GM12878 (cell line): ENCODE data around the gene TMEM144. TPM values are rescaled to one million over a fixed set of nuclear protein-coding genes. Genes with fewer than 3 reads are reported as not detected.

ENCODE experiments used
- ATAC-seq: fragments of 200-7000 bp; cut with Tn5 transposase; 3 replicates; pipeline ENCODE4 v1.9.1; 2020; ENCODE audit warnings: mild to moderate bottlenecking, moderate library complexity
- BruUV-seq: library from RNA; stranded (reverse); fragments of 400-500 nt; replicated peaks from 2 replicates; lab custom pipeline; 2021; lab: Mats Ljungman, UMichigan
- CTCF ChIA-PET: fragments of 300-600 bp; sonication (Branson Sonifier 250); formaldehyde crosslinking; extraction: SDS; loops from one replicate; lab custom pipeline; 2021; ENCODE audit warnings: inconsistent platforms; lab: Yijun Ruan, JAX
- POLR2A ChIA-PET: fragments of 350-600 bp; formaldehyde crosslinking; extraction: SDS; loops from one replicate; lab custom pipeline; 2021; ENCODE audit warnings: inconsistent platforms; lab: Charles Lee
- RAD21 ChIA-PET: fragments of 300-600 bp; sonication (Branson Sonifier 250); formaldehyde crosslinking; loops from one replicate; lab custom pipeline; 2023; ENCODE audit warnings: antibody characterized with exemption; ENCODE audit not compliant: unreplicated experiment; lab: Charles Lee
- SMC1A ChIA-PET: fragments of 300-600 bp; sonication (Branson Sonifier 250); formaldehyde crosslinking; loops from one replicate; lab custom pipeline; 2023; ENCODE audit not compliant: unreplicated experiment, uncharacterized antibody; lab: Charles Lee
- DNase-seq: peaks from one replicate; pipeline ENCODE4 v3.0.0-alpha.2; 2011; ENCODE audit warnings: low read depth, low spot score
- FAIRE-seq: peaks from 3 replicates; lab custom pipeline; 2011; peaks lifted over from hg19 to GRCh38; lab: Jason Lieb, UNC
- H2AFZ ChIP-seq: 2 replicates; pipeline ENCODE4 v1.6.0; 2011; ENCODE audit warnings: low read depth, low read length, control low read depth; ENCODE audit not compliant: control insufficient read depth
- H3K27ac ChIP-seq: 2 replicates; pipeline ENCODE4 v1.5.1; 2011; ENCODE audit warnings: control low read depth; ENCODE audit not compliant: control insufficient read depth, insufficient read depth
- H3K27me3 ChIP-seq, 2 experiments: replicated peaks in 1 of 2; 2 replicates each; pipeline versions ENCODE4 v1.6.0 to v1.6.1; 2011; ENCODE audit warnings: low read length in 1 of 2; ENCODE audit not compliant: control insufficient read depth in 2 of 2, insufficient read depth in 2 of 2
- H3K36me3 ChIP-seq, 2 experiments: 2 replicates each; pipeline ENCODE4 v1.5.1; 2011; ENCODE audit warnings: low read length in 1 of 2; ENCODE audit not compliant: control insufficient read depth in 2 of 2, insufficient read depth in 2 of 2
- H3K4me1 ChIP-seq: 2 replicates; pipeline ENCODE4 v1.6.1; 2011; ENCODE audit warnings: mild to moderate bottlenecking, low read length, moderate library complexity, mixed read lengths; ENCODE audit not compliant: control insufficient read depth, insufficient read depth
- H3K4me2 ChIP-seq: 2 replicates; pipeline ENCODE4 v1.6.0; 2011; ENCODE audit warnings: control low read depth; ENCODE audit not compliant: control insufficient read depth, insufficient read depth
- H3K4me3 ChIP-seq: fragments of 200-600 bp; sonication (generic); 2 replicates; pipeline ENCODE4 v1.5.1; 2016
- H3K79me2 ChIP-seq: 2 replicates; pipeline ENCODE4 v1.6.0; 2011; ENCODE audit warnings: low read length; ENCODE audit not compliant: control insufficient read depth, insufficient read depth
- H3K9ac ChIP-seq: 2 replicates; pipeline ENCODE4 v1.8.0; 2011; ENCODE audit warnings: low read length, control low read depth, mixed read lengths; ENCODE audit not compliant: control insufficient read depth, insufficient read depth
- H3K9me3 ChIP-seq: replicated peaks from 3 replicates; pipeline ENCODE4 v1.5.1; 2011; ENCODE audit warnings: mild to moderate bottlenecking, low read length; ENCODE audit not compliant: control insufficient read depth, insufficient read depth
- H4K20me1 ChIP-seq: 2 replicates; pipeline ENCODE4 v1.6.0; 2011; ENCODE audit not compliant: control insufficient read depth, insufficient read depth
- BCL11A ChIP-seq: IDR thresholded peaks from 2 replicates; pipeline ENCODE4 v1.6.1; 2011; ENCODE audit warnings: low read depth, low read length
- BRCA1 ChIP-seq: IDR thresholded peaks from 2 replicates; pipeline ENCODE4 v1.6.1; 2011; ENCODE audit warnings: low read depth, low read length, improper control_type of control experiment
- ELK1 ChIP-seq: IDR thresholded peaks from 2 replicates; pipeline ENCODE4 v1.6.1; 2012; ENCODE audit warnings: low read depth, low read length, improper control_type of control experiment
- ESRRA ChIP-seq: IDR thresholded peaks from 2 replicates; pipeline ENCODE4 v1.6.1; 2012; ENCODE audit warnings: mild to moderate bottlenecking, low read length, improper control_type of control experiment
- ETV6 ChIP-seq, 2 experiments: fragments of 450-650 bp in 1 of 2; IDR thresholded peaks in 1 of 2; conservative IDR thresholded peaks in 1 of 2; 2 replicates each; pipeline ENCODE4 v1.6.1; 2014; ENCODE audit warnings: antibody characterized with exemption in 1 of 2, borderline replicate concordance in 1 of 2, low read depth in 1 of 2, mild to moderate bottlenecking in 1 of 2, moderate library complexity in 1 of 2
- EZH2 ChIP-seq: IDR thresholded peaks from 2 replicates; pipeline ENCODE4 v1.6.1; 2012; ENCODE audit warnings: low read depth, mild to moderate bottlenecking, control low read depth, inconsistent platforms, low read length, borderline replicate concordance; ENCODE audit not compliant: control insufficient read depth
- GATAD2B ChIP-seq: fragments of 450-650 bp; conservative IDR thresholded peaks from 2 replicates; pipeline ENCODE4 v1.6.1; 2017; ENCODE audit warnings: low read depth, mild to moderate bottlenecking, moderate library complexity
- MYC ChIP-seq: IDR thresholded peaks from 2 replicates; pipeline ENCODE4 v1.6.1; 2011; ENCODE audit warnings: mild to moderate bottlenecking, low read length, moderate library complexity, inconsistent platforms; ENCODE audit not compliant: insufficient read depth, insufficient replicate concordance, insufficient read length, severe bottlenecking
- NFXL1 ChIP-seq: fragments of 450-650 bp; IDR thresholded peaks from 2 replicates; pipeline ENCODE4 v1.6.1; 2017; ENCODE audit warnings: antibody characterized with exemption, mild to moderate bottlenecking, borderline replicate concordance
- NFYB ChIP-seq: IDR thresholded peaks from 2 replicates; pipeline ENCODE4 v1.6.1; 2011; ENCODE audit warnings: low read depth, mild to moderate bottlenecking, low read length, improper control_type of control experiment, moderate library complexity; ENCODE audit not compliant: insufficient read depth
- PML ChIP-seq: IDR thresholded peaks from 2 replicates; pipeline ENCODE4 v1.6.1; 2012; ENCODE audit warnings: low read length, inconsistent platforms
- POU2F2 ChIP-seq: IDR thresholded peaks from 3 replicates; pipeline ENCODE4 v1.6.1; 2011; ENCODE audit warnings: low read depth, mild to moderate bottlenecking, low read length, borderline replicate concordance
- RBBP5 ChIP-seq: fragments of 200-600 bp; sonication (generic); conservative IDR thresholded peaks from 2 replicates; pipeline ENCODE4 v1.6.1; 2016
- RCOR1 ChIP-seq: conservative IDR thresholded peaks from 2 replicates; pipeline ENCODE4 v1.6.1; 2012; ENCODE audit warnings: low read depth, low read length, improper control_type of control experiment
- RFX5 ChIP-seq: IDR thresholded peaks from 2 replicates; pipeline ENCODE4 v1.6.1; 2011; ENCODE audit warnings: low read depth, low read length, improper control_type of control experiment
- SMAD1 ChIP-seq: fragments of 450-650 bp; IDR thresholded peaks from 2 replicates; pipeline ENCODE4 v1.6.1; 2018; ENCODE audit warnings: mild to moderate bottlenecking, low read depth; ENCODE audit not compliant: partially characterized antibody
- SMC3 ChIP-seq: IDR thresholded peaks from 2 replicates; pipeline ENCODE4 v1.6.1; 2011; ENCODE audit warnings: low read length, improper control_type of control experiment, borderline replicate concordance
- SREBF2 ChIP-seq: IDR thresholded peaks from 2 replicates; pipeline ENCODE4 v1.6.1; 2012; ENCODE audit warnings: mild to moderate bottlenecking, low read length
- SUZ12 ChIP-seq: fragments of 200-600 bp; sonication (generic); IDR thresholded peaks from one replicate; pipeline ENCODE4 v1.6.1; 2018; ENCODE audit warnings: antibody characterized with exemption, mild to moderate bottlenecking; ENCODE audit not compliant: unreplicated experiment
- TARDBP ChIP-seq: IDR thresholded peaks from 2 replicates; pipeline ENCODE4 v1.6.1; 2016; ENCODE audit warnings: borderline replicate concordance
- WGBS: methylation state at CpG from one replicate; pipeline ENCODE4 v1.1.6; 2016; ENCODE audit warnings: low lambda C conversion rate; ENCODE audit not compliant: insufficient replicate concordance, insufficient coverage; ENCODE audit errors: missing lambda C conversion rate; 5-methylcytosine and 5-hydroxymethylcytosine counted together
- in situ Hi-C: fragments of 300-500 bp; cut with MboI; formaldehyde crosslinking; loops from 9 replicates; pipeline ENCODE4 v1.14.3; 2018; ENCODE audit warnings: mixed read lengths
- intact Hi-C: fragments of 100-400 bp; cut with micrococcal nuclease; formaldehyde crosslinking; loops from one replicate; pipeline ENCODE4 v1.14.2; 2022; ENCODE audit not compliant: unreplicated experiment
- polyA plus RNA-seq, 11 experiments: library from polyadenylated mRNA; depleted of rRNA in 4 of 11; unstranded in 6 of 11; stranded (reverse) in 5 of 11; fragments of >200 nt; fragmentation: Nextera tagmentation in 4 of 11; fragmentation: Illumina TruSeq in 1 of 11; extraction: Ambion mirVana in 4 of 11; extraction: Trizol in 1 of 11; gene quantifications; 1 replicate in 1 of 11; 2 replicates in 10 of 11; pipeline versions ENCODE4 v1.2.1 to v1.2.3, GENCODE V29; 2011 to 2016; ENCODE audit warnings: inconsistent platforms in 2 of 11, missing spikeins in 2 of 11, low read depth in 1 of 11
- total RNA-seq, 4 experiments: library from RNA; depleted of rRNA in 3 of 4; stranded (reverse); fragments of >200 nt in 3 of 4; fragmentation: Illumina TruSeq in 1 of 4; extraction: Trizol in 1 of 4; gene quantifications; 2 replicates each; pipeline versions ENCODE4 v1.2.1 to v1.2.3, GENCODE V29; 2013 to 2021
- TF ChIP-seq, protein P1 (sequence below): fragments of 450-650 bp; formaldehyde crosslinking; IDR thresholded peaks from 2 replicates; pipeline ENCODE4 v1.5.0; 2022; ENCODE audit warnings: mild to moderate bottlenecking, missing genetic modification characterization

The TMEM144 gene
- total and polyA plus RNA-seq, 10 of the 15 experiments (the other 5 are each of a cell fraction or from before 2014, with no cell fraction given): 0.08 to 1.8 (median 1.4) TPM

GRCh38 chr4:158229768-158230167 is 19.5 kb downstream of the TMEM144 start (continued):
- TF ChIP-seq, protein P1, sequence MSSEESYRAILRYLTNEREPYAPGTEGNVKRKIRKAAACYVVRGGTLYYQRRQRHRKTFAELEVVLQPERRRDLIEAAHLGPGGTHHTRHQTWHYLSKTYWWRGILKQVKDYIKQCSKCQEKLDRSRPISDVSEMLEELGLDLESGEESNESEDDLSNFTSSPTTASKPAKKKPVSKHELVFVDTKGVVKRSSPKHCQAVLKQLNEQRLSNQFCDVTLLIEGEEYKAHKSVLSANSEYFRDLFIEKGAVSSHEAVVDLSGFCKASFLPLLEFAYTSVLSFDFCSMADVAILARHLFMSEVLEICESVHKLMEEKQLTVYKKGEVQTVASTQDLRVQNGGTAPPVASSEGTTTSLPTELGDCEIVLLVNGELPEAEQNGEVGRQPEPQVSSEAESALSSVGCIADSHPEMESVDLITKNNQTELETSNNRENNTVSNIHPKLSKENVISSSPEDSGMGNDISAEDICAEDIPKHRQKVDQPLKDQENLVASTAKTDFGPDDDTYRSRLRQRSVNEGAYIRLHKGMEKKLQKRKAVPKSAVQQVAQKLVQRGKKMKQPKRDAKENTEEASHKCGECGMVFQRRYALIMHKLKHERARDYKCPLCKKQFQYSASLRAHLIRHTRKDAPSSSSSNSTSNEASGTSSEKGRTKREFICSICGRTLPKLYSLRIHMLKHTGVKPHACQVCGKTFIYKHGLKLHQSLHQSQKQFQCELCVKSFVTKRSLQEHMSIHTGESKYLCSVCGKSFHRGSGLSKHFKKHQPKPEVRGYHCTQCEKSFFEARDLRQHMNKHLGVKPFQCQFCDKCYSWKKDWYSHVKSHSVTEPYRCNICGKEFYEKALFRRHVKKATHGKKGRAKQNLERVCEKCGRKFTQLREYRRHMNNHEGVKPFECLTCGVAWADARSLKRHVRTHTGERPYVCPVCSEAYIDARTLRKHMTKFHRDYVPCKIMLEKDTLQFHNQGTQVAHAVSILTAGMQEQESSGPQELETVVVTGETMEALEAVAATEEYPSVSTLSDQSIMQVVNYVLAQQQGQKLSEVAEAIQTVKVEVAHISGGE: no peak
- TF ChIP-seq BRCA1 (no peak), TARDBP (no peak)

DNA sequence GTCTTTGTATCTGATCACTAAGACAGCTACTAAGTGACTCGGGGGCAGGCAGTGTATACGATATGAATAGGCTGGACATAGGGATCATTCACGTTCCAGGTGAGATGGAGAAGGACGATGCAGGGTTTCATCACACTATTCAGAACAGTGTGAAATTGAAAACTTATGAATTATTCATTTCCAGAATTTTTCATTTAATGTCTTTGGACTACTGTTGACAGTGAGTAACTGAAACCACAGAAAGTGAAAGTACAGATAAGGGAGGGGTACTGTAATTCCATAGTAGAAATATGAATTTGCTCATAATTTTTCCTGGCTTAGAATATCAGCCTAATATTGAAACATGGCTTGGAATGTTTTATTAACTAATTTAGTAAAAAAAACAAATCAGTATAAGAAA is 24.4 kb downstream of the TMEM144 start:
- Histone ChIP-seq H3K4me1 (no peaks in the 10 kb centered on the region), H3K27me3 (no peaks in the 10 kb centered on the region), H3K9ac (no peak overlapping the region), H3K79me2 (no peaks in the 10 kb centered on the region), H3K4me3 (no peak overlapping the region), H3K36me3 (no peaks in the 10 kb centered on the region), H3K9me3 (no peaks in the 10 kb centered on the region), H4K20me1 (no peaks in the 10 kb centered on the region), H3K27ac (no peak overlapping the region), H3K4me2 (no peak overlapping the region), H2AFZ (no peak overlapping the region)
- ChIA-PET SMC1A (no interaction called here), RAD21 (no interaction called here), POLR2A (no interaction called here), CTCF (interaction anchor here (0.6 kb wide), 1 partner anchor 9 kb away, joined by 3 read pairs; no protein-coding TSS in a partner anchor)
- no peak for DNase-seq
- no TSS peak for BruUV-seq
- FAIRE-seq: no peak
- ATAC-seq: no peak
- WGBS: 29% methylated on average over 4 of the region's 4 CpGs
- in situ Hi-C loops: no loop called here
- intact Hi-C loops: no loop called here
- TF ChIP-seq SMAD1 (no peak), SUZ12 (no peak), RFX5 (no peak), PML (no peak), NFYB (no peak), SREBF2 (no peak), RCOR1 (no peak), BCL11A (no peak), ESRRA (no peak), EZH2 (no peak), MYC (no peak), RBBP5 (no peak), SMC3 (no peak), ETV6 (conservative IDR thresholded peaks at IDR 0.05 in 1 of 2, IDR thresholded peaks at IDR 0.05 in 1 of 2; ENCODE audit: borderline replicate concordance in 1 of 2, low read depth in 1 of 2) (no peak), NFXL1 (no peak), GATAD2B (no peak), ELK1 (no peak), POU2F2 (no peak)
